Measurements from ENCODE around the gene DGKB. TPM values are rescaled to one million over a fixed set of nuclear protein-coding genes. Genes with fewer than 3 reads are reported as not detected.

DGKB gene
- total RNA-seq, 4 donors from 2014 or later: 17.3 to 54.9 (median 26.1) TPM

- TF ChIP-seq POLR2A (IDR thresholded peaks at IDR 0.05) (no peak), EP300 (IDR thresholded peaks at IDR 0.05) (no peak), CTCF (IDR thresholded peaks at IDR 0.05) (no peak)
- H3K27me3 ChIP-seq: no peaks in the 10 kb centered on the region
- WGBS, 2 donors (ENCODE audit: low coverage in 1 of 2): 84 to 87% methylated on average over 4 of the region's 4 CpGs
Observed at GRCh38 chr7:14905764-14906163, 3.2 kb upstream of the DGKB start.

GRCh38 chr7:14900051-14900450 lies 2.5 kb downstream of the DGKB start:
- no peaks in the 10 kb centered on the region for H3K36me3 ChIP-seq
- no peaks in the 10 kb centered on the region for H3K27me3 ChIP-seq
- no peaks in the 10 kb centered on the region for H3K9me3 ChIP-seq
- H3K4me3 ChIP-seq: no peak overlapping the region
- peak overlapping the region; percentile 53 to 84 (median 68) for H3K27ac ChIP-seq
- ATAC-seq: no peak
- TF ChIP-seq POLR2A (IDR thresholded peaks at IDR 0.05): no peak
- TF ChIP-seq CTCF (IDR thresholded peaks at IDR 0.05): no peak
- TF ChIP-seq EP300 (IDR thresholded peaks at IDR 0.05): no peak
- TF ChIP-seq POLR2AphosphoS5 (IDR thresholded peaks at IDR 0.05): no peak
- 94 to 95% methylated on average over 4 of the region's 4 CpGs for WGBS, 2 donors (ENCODE audit: low coverage in 1 of 2)
- peaks cover 0 to 56% (median 4%) of the 10 kb centered on the region in 3 donors for H3K4me1 ChIP-seq

More at GRCh38 chr7:14905764-14906163, 3.2 kb upstream of the DGKB start:
- Histone ChIP-seq H3K4me3 (no peak overlapping the region), H3K4me1 (peaks cover 0 to 18% (median 0%) of the 10 kb centered on the region in 3 donors), H3K9me3 (no peaks in the 10 kb centered on the region), H3K36me3 (no peaks in the 10 kb centered on the region), H3K27ac (no peak overlapping the region)
- ATAC-seq: no peak

- no peaks in the 10 kb centered on the region for H3K9me3 ChIP-seq
- H3K4me1 ChIP-seq: peaks cover 0 to 67% (median 4%) of the 10 kb centered on the region in 3 donors
- no peak for ATAC-seq
- H3K27me3 ChIP-seq: no peaks in the 10 kb centered on the region
- WGBS, 2 donors (ENCODE audit: low coverage in 1 of 2): 10 to 19% methylated on average over 3 of the region's 3 CpGs
- no peak for TF ChIP-seq CTCF (IDR thresholded peaks at IDR 0.05)
- TF ChIP-seq EP300 (IDR thresholded peaks at IDR 0.05): no peak
- TF ChIP-seq POLR2AphosphoS5 (IDR thresholded peaks at IDR 0.05): peak; percentile 82
- TF ChIP-seq POLR2A (IDR thresholded peaks at IDR 0.05): no peak
- H3K4me3 ChIP-seq: peak overlapping the region in 1 of 2 donors; percentile 12
- H3K27ac ChIP-seq: peak overlapping the region; percentile 56 to 84 (median 68)
- H3K36me3 ChIP-seq: no peaks in the 10 kb centered on the region
Observed at GRCh38 chr7:14899030-14899429, 3.5 kb downstream of the DGKB start.

GRCh38 chr7:14896461-14896860 lies 6.1 kb downstream of the DGKB start:
- H3K4me3 ChIP-seq: no peak overlapping the region
- peaks cover 0 to 56% (median 4%) of the 10 kb centered on the region in 3 donors for H3K4me1 ChIP-seq
- ATAC-seq: no peak
- no peak overlapping the region for H3K27ac ChIP-seq
- no peaks in the 10 kb centered on the region for H3K9me3 ChIP-seq
- no peaks in the 10 kb centered on the region for H3K27me3 ChIP-seq
- 90 to 100% methylated on average over 2 of the region's 2 CpGs for WGBS, 2 donors (ENCODE audit: low coverage in 1 of 2)
- no peaks in the 10 kb centered on the region for H3K36me3 ChIP-seq
- no peak for TF ChIP-seq CTCF (IDR thresholded peaks at IDR 0.05)
- TF ChIP-seq POLR2AphosphoS5 (IDR thresholded peaks at IDR 0.05): no peak
- no peak for TF ChIP-seq EP300 (IDR thresholded peaks at IDR 0.05)
- no peak for TF ChIP-seq POLR2A (IDR thresholded peaks at IDR 0.05)

GRCh38 chr7:14894826-14895225 lies 7.7 kb downstream of the DGKB start:
- H3K27me3 ChIP-seq: no peaks in the 10 kb centered on the region
- no peaks in the 10 kb centered on the region for H3K9me3 ChIP-seq
- H3K27ac ChIP-seq: peak overlapping the region in 1 of 4 donors; percentile 40
- TF ChIP-seq POLR2A (IDR thresholded peaks at IDR 0.05): no peak
- no peak for TF ChIP-seq CTCF (IDR thresholded peaks at IDR 0.05)
- TF ChIP-seq EP300 (IDR thresholded peaks at IDR 0.05): no peak
- no peak for TF ChIP-seq POLR2AphosphoS5 (IDR thresholded peaks at IDR 0.05)
- H3K4me3 ChIP-seq: no peak overlapping the region
- H3K36me3 ChIP-seq: no peaks in the 10 kb centered on the region
- no peak for ATAC-seq
- H3K4me1 ChIP-seq: peaks cover 0 to 45% (median 4%) of the 10 kb centered on the region in 3 donors

Measured in gastroesophageal sphincter (tissue), 4 donors.